GM21786 (cell line): ENCODE measurements around the gene HMCES.
"Not testable (repeated sequence)": the region's sequence is repeated elsewhere in the genome, so short reads cannot be mapped to it uniquely, and the experiment has no call there.

ENCODE experiments used
- ATAC-seq: cut with Tn5 transposase; IDR thresholded peaks from one replicate; pipeline ENCODE4 v1.9.1; 2021; ENCODE audit not compliant: unreplicated experiment

HMCES gene

DNA sequence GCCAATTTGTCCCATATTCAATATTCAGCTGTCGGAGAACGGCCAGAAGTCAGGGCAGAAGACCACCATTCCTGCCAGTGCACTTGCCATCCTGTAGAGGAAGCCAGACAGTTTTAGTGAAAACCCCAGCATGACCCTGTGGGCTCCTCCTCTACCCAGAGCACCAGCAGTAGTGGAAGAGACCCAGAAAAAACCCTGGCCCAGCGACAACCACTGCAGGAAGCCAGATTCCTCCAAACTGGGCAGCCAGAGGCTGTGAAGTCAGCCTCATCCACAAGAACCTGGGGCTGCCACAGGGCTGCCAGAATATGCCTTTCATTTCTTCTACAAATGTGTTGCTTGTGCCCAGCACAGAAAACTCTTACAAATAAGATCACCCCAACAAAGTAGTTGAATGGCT is 67.3 kb downstream of the HMCES start:
- no peak for ATAC-seq

DNA sequence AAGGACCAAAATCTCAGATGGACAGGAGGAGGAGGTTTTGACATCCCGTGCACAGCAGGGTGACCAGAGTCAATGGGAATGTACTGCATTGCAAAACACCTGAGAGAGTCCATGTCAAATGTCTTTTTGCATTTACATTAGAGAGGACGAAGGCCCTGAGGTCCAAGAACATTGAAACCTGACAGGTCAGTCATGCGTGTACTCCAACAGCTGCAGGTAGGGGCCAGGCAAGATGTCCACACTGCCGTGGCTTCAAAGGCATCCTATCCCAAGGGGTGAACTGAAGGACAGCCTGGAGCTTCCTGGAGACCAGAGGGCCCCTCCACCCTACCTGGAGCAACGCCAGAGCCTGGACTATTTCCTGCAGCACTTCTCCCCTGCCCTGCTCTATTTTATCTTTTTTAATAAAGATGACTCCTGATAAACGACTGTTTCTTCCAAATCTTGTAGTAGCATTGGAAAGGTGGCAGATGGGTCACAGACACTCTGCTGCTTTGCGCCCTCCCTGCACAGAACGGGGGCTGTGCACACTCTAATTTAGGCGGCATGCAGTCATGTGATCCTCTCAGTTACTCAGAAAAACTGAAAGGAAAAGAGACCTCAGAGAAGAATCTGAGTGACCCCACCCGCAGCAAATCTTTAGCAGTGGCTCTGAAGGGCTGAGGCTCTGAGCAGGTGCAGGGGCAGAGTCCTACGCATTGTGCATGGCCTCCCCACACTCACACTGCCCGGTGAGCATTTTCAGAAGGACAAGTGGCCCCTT is 68.2 kb downstream of the HMCES start:
- ATAC-seq = no peak

DNA sequence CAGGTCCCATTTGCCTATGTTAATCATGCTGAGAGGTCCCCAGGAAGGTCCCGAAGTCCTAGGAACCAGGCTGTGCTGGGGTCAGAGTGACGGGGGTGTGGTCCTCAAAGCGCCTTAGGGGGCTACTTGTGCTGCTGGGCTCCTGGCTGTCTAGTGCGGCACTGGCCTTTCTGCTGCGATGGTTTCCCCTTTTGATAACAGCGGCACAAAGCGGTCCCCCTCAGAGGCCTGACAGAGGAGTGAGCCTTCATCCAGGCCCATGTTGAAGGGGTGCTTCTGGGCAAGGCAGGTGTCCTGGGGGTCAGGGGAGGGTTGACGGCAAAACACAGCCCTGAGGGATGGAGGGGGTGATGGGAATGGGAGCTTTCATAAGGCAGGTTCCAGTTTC is 68.8 kb downstream of the HMCES start:
- no peak for ATAC-seq

DNA sequence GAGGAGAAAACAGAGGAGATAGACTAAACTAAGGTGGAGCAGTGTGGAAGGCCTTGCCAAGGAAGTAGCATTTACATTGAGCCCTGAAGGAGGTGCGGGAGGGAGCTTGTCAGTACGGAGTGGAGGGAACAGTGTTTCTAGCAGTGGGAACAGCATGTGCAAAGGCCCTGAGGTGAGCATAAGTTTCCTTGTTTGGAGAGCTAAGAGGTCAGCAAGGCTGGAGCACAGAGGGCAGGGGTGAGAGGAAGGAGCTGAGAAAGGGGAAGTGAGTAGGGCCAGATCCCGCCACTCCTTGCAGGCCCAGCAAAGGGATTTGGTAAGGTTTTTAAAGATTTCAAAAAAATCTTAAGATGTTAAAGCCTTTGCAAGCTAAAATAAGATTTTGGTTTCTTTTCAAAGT is 70.1 kb downstream of the HMCES start:
- no peak for ATAC-seq

DNA sequence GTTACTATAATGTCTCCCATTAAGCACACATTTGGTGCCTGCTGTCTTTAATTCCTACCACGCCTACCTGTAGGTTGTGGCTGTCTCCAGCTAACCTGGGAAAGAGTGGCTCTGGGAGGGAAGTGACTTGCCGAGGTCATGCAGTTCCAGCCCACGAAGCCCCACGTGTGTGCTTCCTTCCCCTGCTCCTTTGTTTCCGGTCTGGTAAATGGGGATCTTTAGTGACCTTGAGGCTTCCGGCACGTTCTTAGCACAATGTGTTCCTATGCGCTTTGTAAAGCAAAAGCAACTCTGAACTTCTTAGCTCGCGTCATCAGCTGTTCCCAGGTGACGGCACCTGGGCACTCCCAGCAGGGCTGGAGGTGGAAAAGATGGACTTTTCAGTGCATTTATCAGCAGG is 70.5 kb downstream of the HMCES start:
- ATAC-seq = not testable (repeated sequence)

DNA sequence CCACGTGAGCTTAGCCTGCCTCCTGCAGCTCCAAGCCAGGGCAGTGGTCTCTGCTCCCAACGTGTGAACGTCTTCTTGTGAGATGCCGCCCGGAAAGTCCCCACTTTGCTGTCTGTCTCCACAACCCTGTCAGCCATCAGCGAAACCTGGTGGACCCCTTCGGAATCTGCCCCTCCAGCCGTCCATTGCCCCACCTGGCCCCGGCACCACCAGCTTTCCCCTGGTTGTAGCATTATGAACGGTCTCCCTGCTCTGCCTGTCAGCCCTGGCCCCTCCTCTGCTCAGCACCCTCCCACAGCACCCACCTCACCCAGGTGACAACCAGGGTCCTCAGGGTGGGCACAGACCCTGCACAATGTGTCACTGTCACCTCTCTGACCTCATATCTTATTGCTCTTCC is 71.1 kb downstream of the HMCES start:
- no peak for ATAC-seq

DNA sequence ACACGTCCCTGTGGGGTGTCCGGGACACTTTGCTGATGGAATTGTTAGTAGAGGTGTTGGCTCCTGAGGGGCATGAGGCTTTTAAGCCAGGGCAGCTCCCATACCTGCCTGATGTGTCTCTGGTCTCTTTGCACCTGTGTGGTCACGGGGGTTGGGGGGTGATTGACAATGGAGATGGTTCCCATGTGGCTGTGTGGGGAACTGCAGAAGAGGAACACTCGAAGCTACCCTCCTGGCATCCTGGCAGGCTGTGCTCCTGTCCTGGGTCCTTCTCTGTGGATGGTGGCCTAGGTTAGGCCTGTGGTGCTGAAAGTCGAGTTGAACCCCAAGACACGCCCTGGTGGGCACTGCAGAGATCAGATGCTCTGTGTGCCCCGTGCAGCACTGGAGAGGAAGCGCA is 73.4 kb downstream of the HMCES start:
- ATAC-seq = no peak

DNA sequence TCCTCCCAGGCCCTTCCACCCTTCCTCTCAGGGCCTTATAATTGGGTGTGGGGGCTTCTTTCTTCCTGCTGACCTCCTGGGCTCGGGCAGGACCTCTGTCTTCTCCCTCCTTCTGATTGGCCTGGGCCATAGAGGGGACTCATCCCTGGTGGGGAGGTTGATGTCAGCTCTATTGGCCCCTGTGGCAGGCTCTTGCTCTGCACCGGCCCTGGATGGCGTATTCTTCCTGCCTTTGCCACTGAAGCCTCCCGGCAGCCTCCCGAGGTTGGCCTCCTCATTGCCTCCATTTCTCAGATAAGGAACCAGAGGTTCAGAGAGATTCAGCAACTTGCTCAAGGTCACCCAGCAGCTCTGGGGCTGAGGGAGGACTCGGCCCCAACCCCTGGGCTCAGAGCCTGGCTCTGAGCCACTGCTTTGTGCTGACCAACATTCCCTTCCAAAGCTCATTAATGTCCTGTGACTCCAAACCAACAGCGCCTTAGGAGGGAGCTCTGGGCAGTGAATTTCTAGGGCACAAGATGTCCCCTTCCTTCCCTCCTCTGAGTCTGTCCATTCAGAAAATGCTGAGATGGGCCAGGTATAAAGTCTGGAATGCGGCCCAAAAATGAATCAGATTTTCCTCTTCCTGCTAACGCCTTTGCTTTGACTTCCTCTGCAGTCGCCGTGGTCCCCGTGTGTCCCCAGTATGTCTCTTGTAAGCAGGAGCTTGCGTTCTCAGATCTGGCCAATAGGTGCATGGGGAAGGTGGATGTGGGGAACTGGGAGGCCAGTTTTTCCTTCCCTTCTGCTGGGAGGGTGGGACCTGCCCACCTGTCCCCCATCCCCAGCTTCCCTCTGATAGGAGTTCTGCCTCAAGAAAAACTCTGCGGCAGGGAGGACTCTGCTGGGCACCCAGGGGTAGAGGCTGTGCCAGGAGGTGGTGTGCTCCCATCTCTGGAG is 74.2 kb downstream of the HMCES start:
- no peak for ATAC-seq

DNA sequence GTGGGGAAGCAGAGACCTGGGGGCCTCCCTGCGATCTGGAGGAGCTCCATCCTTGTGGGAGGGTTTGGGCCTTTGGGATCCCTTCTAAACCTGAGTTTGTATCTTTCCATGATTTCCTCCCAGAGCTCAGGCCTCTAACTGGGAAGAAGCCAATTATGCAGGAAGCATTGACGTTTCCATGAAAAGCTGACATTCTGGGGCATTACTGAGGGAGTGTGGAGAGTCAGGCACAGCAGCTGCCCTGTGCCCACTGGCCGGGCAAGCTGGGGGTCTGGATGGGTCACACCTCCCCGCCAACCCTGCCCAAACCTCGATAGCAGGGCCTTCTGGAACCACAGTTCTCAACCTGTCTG is 74.9 kb downstream of the HMCES start:
- no peak for ATAC-seq
